Heart right ventricle (tissue), 16 donors: ENCODE results near the gene SLC6A5. TPM values are rescaled to one million over a fixed set of nuclear protein-coding genes. Genes with fewer than 3 reads are reported as not detected.
"Not testable (repeated sequence)": the region's sequence is repeated elsewhere in the genome, so short reads cannot be mapped to it uniquely, and the experiment has no call there.

Source experiments
- ATAC-seq, 8 donors: fragments of 200-7000 bp; cut with Tn5 transposase; one replicate each; pipeline ENCODE4 v1.9.1; 2020; ENCODE audit warnings: mild to moderate bottlenecking in 8 of 8, moderate library complexity in 8 of 8, moderate number of reproducible peaks in 1 of 8
- DNase-seq, 2 donors: peaks; one replicate each; pipeline ENCODE4 v3.0.0-alpha.2; 2020
- H3K27ac ChIP-seq, 10 donors: fragments of 200-600 bp; sonication (generic) in 2 of 10; one replicate each; pipeline versions ENCODE4 v1.5.0 to v1.8.0; 2020 to 2022; ENCODE audit warnings: mild to moderate bottlenecking in 3 of 10
- H3K27me3 ChIP-seq, 7 donors: fragments of 200-600 bp; one replicate each; pipeline ENCODE4 v1.8.0; 2021 to 2022; ENCODE audit warnings: mild to moderate bottlenecking in 2 of 7
- H3K36me3 ChIP-seq, 9 donors: fragments of 200-600 bp; sonication (generic) in 1 of 9; one replicate each; pipeline versions ENCODE4 v1.5.0 to v1.8.0; 2020 to 2022; ENCODE audit warnings: mild to moderate bottlenecking in 2 of 9
- H3K4me1 ChIP-seq, 9 donors: fragments of 200-600 bp; sonication (generic) in 1 of 9; one replicate each; pipeline versions ENCODE4 v1.5.0 to v1.8.0; 2020 to 2022; ENCODE audit warnings: mild to moderate bottlenecking in 4 of 9
- H3K4me3 ChIP-seq, 10 donors: fragments of 200-600 bp; sonication (generic) in 2 of 10; one replicate each; pipeline versions ENCODE4 v1.5.0 to v1.8.0; 2020 to 2022; ENCODE audit warnings: mild to moderate bottlenecking in 7 of 10, moderate library complexity in 2 of 10
- H3K9me3 ChIP-seq, 11 donors: fragments of 200-600 bp in 10 of 11; sonication (generic) in 2 of 11; one replicate each; pipeline versions ENCODE4 v1.5.0 to v1.8.0; 2013 to 2022; ENCODE audit warnings: mild to moderate bottlenecking in 2 of 11, control low read depth in 1 of 11, moderate library complexity in 1 of 11
- WGBS, 2 donors: extraction: QIAGEN DNeasy Blood & Tissue Kit; methylation state at CpG; one replicate each; pipeline ENCODE4 v1.1.7; 2013; ENCODE audit warnings: inconsistent platforms in 1 of 2; 5-methylcytosine and 5-hydroxymethylcytosine counted together
- intact Hi-C, 10 donors: fragments of 100-400 bp; cut with DNase I; formaldehyde crosslinking; loops; one replicate each; pipeline versions ENCODE4 v1.11.1 to v1.14.2; 2022
- polyA plus RNA-seq, 2 donors: library from polyadenylated mRNA; stranded (reverse); fragments of 200-250 nt; gene quantifications; one replicate each; pipeline ENCODE4 v1.2.3, GENCODE V29; 2013
- total RNA-seq, 10 donors: library from RNA; stranded (reverse); fragmentation: NEBNext Ultra II Directional in 3 of 10; extraction: Animal tissue kit (Norgen Biotek cat#: 25700) in 3 of 10; gene quantifications; one replicate each; pipeline versions ENCODE4 v1.2.1 to v1.2.4, GENCODE V29; 2021 to 2023
- TF ChIP-seq, protein P1 (sequence below), 9 donors: fragments of 200-600 bp; sonication (generic) in 2 of 9; IDR thresholded peaks; one replicate each; pipeline versions ENCODE4 v1.5.0 to v1.8.0; 2021 to 2022; ENCODE audit warnings: antibody characterized with exemption in 9 of 9, mild to moderate bottlenecking in 5 of 9, moderate library complexity in 1 of 9
- donor health status: Arrhythmogenic right ventricular cardiomyopathy.
- donor health status: ischemic (EF 13 %, LVEDD 7.1; RV severe dilation, severe dysfunction).
- donor health status: healthy with polysubstance abuse.
- donor health status: DM: no; HTN: yes; CAD: no.
- donor health status: DM: no; HTN: no; CAD: no.
- donor health status: ischemic (EF 25% LVEDD 6.9; RV normal size, moderate dysfunction).
- donor health status: ischemic (EF 25% LVEDD 5.7; RV mildly dilated, moderate dysfunction).
- donor health status: healthy.
- donor health status: DM: yes; HTN: yes; CAD: no.
- donor health status: Ischemic cardiomyopathy.
- donor health status: ischemic (EF 35%, LVEDD 5.7; RV mildly dilated, moderate dysfunction).
- donor health status: nonischemic (EF 11% LVEDD 7.7; RV severe dilation, severe dysfunction).
- donor health status: DM: yes; HTN: yes; CAD: no.
- donor health status: PGD.
- donor health status: ischemic (EF 29% LVEDD 5.4; RV normal size, mild dysfunction).
- donor health status: nonischemic (EF 23%, LVEDD 6.1; RV moderate dilation, normal function).

Gene SLC6A5
- total and polyA plus RNA-seq, 12 donors: not detected

DNA sequence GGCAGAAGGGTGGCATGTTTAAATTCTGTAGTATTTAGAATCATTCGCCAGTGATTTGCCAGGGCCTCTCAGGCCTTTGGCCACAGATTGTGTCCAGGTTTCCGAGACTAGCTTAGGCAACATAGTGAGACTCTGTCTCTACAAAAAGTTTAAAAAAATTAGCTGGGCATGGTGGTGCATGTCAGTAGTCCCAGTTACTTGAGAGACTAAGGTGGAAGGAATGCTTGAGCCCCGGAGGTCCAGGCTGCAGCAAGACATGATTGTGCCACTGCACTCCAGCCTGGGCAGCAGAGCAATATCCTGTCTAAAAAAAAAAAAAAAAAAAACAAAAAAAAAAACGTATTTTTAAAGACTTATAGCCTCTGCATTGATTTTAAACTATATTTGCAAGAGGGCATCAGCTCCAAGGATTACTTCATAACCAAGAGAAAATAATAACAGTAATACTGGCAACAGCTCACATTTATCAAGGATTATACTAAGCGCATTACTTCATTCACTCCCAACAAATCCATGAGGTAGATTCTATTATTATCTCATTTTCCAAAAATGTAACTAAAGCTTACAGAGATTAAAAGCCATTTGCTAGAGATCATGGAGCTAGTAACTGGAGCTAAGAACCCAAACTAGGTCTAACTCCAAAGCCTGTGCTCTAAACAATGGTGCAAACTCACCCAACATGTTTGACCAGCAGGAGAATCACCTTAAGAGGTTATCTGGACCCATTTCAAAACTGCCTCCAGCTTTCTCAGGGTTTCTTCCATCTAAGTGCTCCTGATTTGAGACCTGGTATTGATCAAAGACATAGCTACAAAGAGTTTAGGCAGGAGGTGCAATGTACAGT, 32.6 kb upstream of the SLC6A5 start:
- Histone ChIP-seq H3K4me3 (no peak overlapping the region), H3K27me3 (no peaks in the 10 kb centered on the region), H3K27ac (peak overlapping the region in 4 of 10 donors; percentile 26 to 61 (median 57)), H3K4me1 (peaks cover 0 to 21% (median 4%) of the 10 kb centered on the region in 9 donors), H3K9me3 (no peaks in the 10 kb centered on the region), H3K36me3 (no peaks in the 10 kb centered on the region)
- intact Hi-C loops: no loop called here
- 66 to 67% methylated on average over 5 of the region's 5 CpGs for WGBS, 2 donors
- peak in 6 of 8 donors; percentile 7 to 88 (median 59) for ATAC-seq
- DNase-seq: no peak
- TF ChIP-seq, protein P1, sequence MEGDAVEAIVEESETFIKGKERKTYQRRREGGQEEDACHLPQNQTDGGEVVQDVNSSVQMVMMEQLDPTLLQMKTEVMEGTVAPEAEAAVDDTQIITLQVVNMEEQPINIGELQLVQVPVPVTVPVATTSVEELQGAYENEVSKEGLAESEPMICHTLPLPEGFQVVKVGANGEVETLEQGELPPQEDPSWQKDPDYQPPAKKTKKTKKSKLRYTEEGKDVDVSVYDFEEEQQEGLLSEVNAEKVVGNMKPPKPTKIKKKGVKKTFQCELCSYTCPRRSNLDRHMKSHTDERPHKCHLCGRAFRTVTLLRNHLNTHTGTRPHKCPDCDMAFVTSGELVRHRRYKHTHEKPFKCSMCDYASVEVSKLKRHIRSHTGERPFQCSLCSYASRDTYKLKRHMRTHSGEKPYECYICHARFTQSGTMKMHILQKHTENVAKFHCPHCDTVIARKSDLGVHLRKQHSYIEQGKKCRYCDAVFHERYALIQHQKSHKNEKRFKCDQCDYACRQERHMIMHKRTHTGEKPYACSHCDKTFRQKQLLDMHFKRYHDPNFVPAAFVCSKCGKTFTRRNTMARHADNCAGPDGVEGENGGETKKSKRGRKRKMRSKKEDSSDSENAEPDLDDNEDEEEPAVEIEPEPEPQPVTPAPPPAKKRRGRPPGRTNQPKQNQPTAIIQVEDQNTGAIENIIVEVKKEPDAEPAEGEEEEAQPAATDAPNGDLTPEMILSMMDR (IDR thresholded peaks at IDR 0.05): no peak

DNA sequence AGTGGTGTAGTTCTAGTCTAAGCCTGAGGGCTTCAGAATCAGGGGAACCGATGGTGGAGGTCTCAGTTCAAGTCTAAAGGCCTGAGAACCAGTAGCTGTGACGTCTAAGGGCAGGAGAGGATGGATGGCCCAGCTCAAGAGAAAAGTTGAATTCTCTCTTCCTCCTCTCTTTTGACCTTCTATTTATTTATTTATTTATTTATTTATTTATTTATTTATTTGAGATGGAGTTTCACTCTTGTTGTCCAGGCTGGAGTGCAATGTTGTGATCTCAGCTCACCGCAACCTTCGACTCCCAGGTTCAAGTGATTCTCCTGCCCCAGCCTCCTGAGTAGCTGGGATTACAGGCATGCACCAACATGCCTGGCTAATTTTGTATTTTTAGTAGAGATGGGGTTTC, 19.7 kb upstream of the SLC6A5 start:
- H3K9me3 ChIP-seq, ATAC-seq, intact Hi-C loops, DNase-seq, H3K4me3 ChIP-seq, H3K27ac ChIP-seq, H3K27me3 ChIP-seq, H3K36me3 ChIP-seq, H3K4me1 ChIP-seq: not testable (repeated sequence)
- WGBS, 2 donors: 79 to 85% methylated on average over 4 of the region's 4 CpGs

DNA sequence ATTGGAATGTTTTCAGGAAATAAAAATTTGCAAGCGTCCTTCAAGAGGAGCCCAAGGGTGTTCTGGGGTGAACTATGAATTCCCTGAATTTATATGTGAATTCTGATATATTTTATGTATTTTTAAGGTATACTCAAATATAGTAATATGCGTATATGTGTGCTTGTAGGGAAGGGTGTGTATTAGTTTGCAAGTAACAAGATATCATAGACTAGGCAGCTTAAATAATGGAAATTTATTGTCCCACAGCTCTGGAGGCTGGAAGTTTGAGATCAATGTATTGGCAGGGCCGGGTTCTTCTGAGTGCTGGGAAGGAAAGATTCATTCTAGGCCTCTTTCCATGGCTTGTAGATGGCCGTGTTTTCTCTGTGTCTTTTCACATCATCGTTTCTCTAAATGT, 16.2 kb upstream of the SLC6A5 start:
- TF ChIP-seq, protein P1 (IDR thresholded peaks at IDR 0.05): no peak
- ATAC-seq (no peak), DNase-seq (no peak)
- Histone ChIP-seq H3K27me3 (peaks cover 0 to 5% (median 2%) of the 10 kb centered on the region in 7 donors), H3K4me3 (no peak overlapping the region), H3K4me1 (no peaks in the 10 kb centered on the region), H3K36me3 (no peaks in the 10 kb centered on the region), H3K9me3 (no peaks in the 10 kb centered on the region), H3K27ac (no peak overlapping the region)
- WGBS, 2 donors: 65 to 66% methylated on average over 5 of the region's 5 CpGs
- intact Hi-C loops: no loop called here

DNA sequence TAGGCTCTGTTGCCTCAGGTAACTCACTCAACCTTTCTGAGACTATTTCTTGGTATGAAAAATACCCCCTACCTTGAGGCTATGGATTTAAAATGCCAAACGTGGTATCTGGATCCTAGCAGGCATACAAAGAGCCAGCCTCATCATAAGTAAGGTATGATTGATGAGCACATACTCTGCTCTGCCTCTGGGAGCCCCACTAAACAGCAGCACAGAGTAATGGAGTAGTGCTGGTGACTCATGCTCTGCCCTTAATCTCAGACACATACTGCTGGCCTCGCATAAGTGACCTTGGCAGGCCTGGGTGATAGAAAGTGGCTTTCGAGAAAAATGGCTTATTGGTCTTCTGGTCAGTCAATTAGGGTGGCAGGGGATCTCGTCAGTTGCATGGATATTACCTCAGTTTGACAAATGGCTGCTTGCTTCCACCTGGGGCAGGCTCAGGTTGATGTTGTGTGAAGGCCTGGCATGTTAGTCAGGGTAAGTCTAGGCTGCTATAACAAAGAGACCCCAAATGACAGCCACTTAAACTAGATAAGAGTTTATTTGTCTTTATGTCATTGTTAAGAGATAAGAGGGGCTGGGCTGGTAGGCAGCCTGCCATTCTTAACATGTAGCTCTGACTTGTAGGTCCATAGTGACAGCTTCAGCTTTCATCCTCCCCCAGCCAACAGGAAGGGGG, 15.2 kb upstream of the SLC6A5 start:
- 62 to 70% methylated on average over 4 of the region's 4 CpGs for WGBS, 2 donors
- ATAC-seq (peak in 1 of 8 donors; percentile 62), DNase-seq (no peak)
- Histone ChIP-seq H3K27me3 (peaks cover 0 to 13% (median 10%) of the 10 kb centered on the region in 7 donors), H3K9me3 (no peaks in the 10 kb centered on the region), H3K27ac (no peak overlapping the region), H3K4me1 (no peaks in the 10 kb centered on the region), H3K36me3 (no peaks in the 10 kb centered on the region), H3K4me3 (no peak overlapping the region)
- intact Hi-C loops: no loop called here
- TF ChIP-seq, protein P1 (IDR thresholded peaks at IDR 0.05): no peak
